Progenitor cell of endocrine pancreas (in vitro differentiated cells): ENCODE data around the gene DISP2. TPM values are rescaled to one million over a fixed set of nuclear protein-coding genes. Genes with fewer than 3 reads are reported as not detected.

ENCODE experiments used
- DNase-seq: peaks from one replicate; pipeline ENCODE4 v3.0.0; 2021; ENCODE audit warnings: low spot score; ENCODE audit not compliant: unreplicated experiment
- H3K27ac Mint-ChIP-seq: 2 replicates; pipeline ENCODE4 v1.8.0; 2021; ENCODE audit warnings: mild to moderate bottlenecking, moderate library complexity, mixed read lengths
- H3K27me3 Mint-ChIP-seq: 2 replicates; pipeline ENCODE4 v1.8.0; 2021; ENCODE audit warnings: mixed read lengths
- H3K36me3 Mint-ChIP-seq: 2 replicates; pipeline ENCODE4 v1.8.0; 2022; ENCODE audit warnings: mixed read lengths; ENCODE audit not compliant: insufficient read depth
- H3K4me1 Mint-ChIP-seq: 2 replicates; pipeline ENCODE4 v1.8.0; 2021; ENCODE audit warnings: low read depth, mixed read lengths
- H3K4me3 Mint-ChIP-seq: 2 replicates; pipeline ENCODE4 v1.8.0; 2021; ENCODE audit warnings: low read depth, mild to moderate bottlenecking, moderate library complexity, mixed read lengths
- H3K9me3 Mint-ChIP-seq: 2 replicates; pipeline ENCODE4 v1.8.0; 2021; ENCODE audit warnings: low read depth, mixed read lengths
- CTCF ChIP-seq: fragments of 200-600 bp; sonication (generic); IDR thresholded peaks from one replicate; pipeline ENCODE4 v1.5.0; 2021; ENCODE audit warnings: antibody characterized with exemption, mild to moderate bottlenecking; ENCODE audit not compliant: unreplicated experiment
- total RNA-seq: library from RNA; stranded (reverse); gene quantifications from 2 replicates; pipeline ENCODE4 v1.2.1, GENCODE V29; 2021

The DISP2 gene
- total RNA-seq, 1 donor from 2014 or later = 3.2 TPM

- H3K9me3 Mint-ChIP-seq = no peaks in the 10 kb centered on the region
- no peak for TF ChIP-seq CTCF
- DNase-seq = no peak
- H3K36me3 Mint-ChIP-seq = no peaks in the 10 kb centered on the region
- H3K27ac Mint-ChIP-seq = no peak overlapping the region
- no peaks in the 10 kb centered on the region for H3K4me1 Mint-ChIP-seq
- H3K4me3 Mint-ChIP-seq = no peak overlapping the region
- H3K27me3 Mint-ChIP-seq = peaks cover 30% of the 10 kb centered on the region
Measured at GRCh38 chr15:40427188-40427587, 69.2 kb downstream of the DISP2 start.

GRCh38 chr15:40428185-40428584 lies 70.2 kb downstream of the DISP2 start:
- TF ChIP-seq CTCF = no peak
- Mint-ChIP-seq H3K4me1 (no peaks in the 10 kb centered on the region), H3K4me3 (no peak overlapping the region), H3K27ac (no peak overlapping the region), H3K27me3 (peaks cover 39% of the 10 kb centered on the region), H3K36me3 (no peaks in the 10 kb centered on the region), H3K9me3 (no peaks in the 10 kb centered on the region)
- no peak for DNase-seq

Other genes starting within 250 kb of the DISP2 start
- gene BMF, start 249.3 kb upstream of the DISP2 start, total RNA-seq = 128 and 129 TPM in 2 replicates
- gene BUB1B, start 197.2 kb upstream of the DISP2 start, total RNA-seq = 40.1 and 42.6 TPM in 2 replicates
- 13.2 and 13.8 TPM in 2 replicates for gene PAK6, start 119.2 kb upstream of the DISP2 start, total RNA-seq
- gene ANKRD63, start 75.2 kb upstream of the DISP2 start, total RNA-seq = not detected in 2 replicates
- 2.5 and 2.8 TPM in 2 replicates for gene PLCB2, start 50.3 kb upstream of the DISP2 start, total RNA-seq
- gene INAFM2, start 34.5 kb upstream of the DISP2 start, total RNA-seq = 12.9 and 14.9 TPM in 2 replicates
- gene CCDC9B, start 17.3 kb upstream of the DISP2 start, total RNA-seq = 0.07 and 0.11 TPM in 2 replicates
- gene PHGR1, start 7.2 kb upstream of the DISP2 start, total RNA-seq = 0.79 TPM in 1 of 2 replicates, not detected in the other
- gene KNSTRN, start 24.5 kb downstream of the DISP2 start, total RNA-seq = 44.8 and 46.2 TPM in 2 replicates
- gene IVD, start 47.6 kb downstream of the DISP2 start, total RNA-seq = 82.0 and 93.0 TPM in 2 replicates
- gene BAHD1, start 82.7 kb downstream of the DISP2 start, total RNA-seq = 24.1 and 24.3 TPM in 2 replicates
- 29.1 and 29.3 TPM in 2 replicates for gene CHST14, start 112.8 kb downstream of the DISP2 start, total RNA-seq
- gene CCDC32, start 206.8 kb downstream of the DISP2 start, total RNA-seq = 21.7 and 22.2 TPM in 2 replicates
- gene RPUSD2, start 211.1 kb downstream of the DISP2 start, total RNA-seq = 11.5 and 13.2 TPM in 2 replicates
- gene KNL1, start 236.0 kb downstream of the DISP2 start, total RNA-seq = 11.7 and 12.1 TPM in 2 replicates